ENCODE results near the gene KBTBD12.

KBTBD12 gene

GRCh38 chr3:127954640-127955039 lies 39.6 kb downstream of the KBTBD12 start:
- FAIRE-seq: no peak

GRCh38 chr3:127955728-127956127 lies 40.7 kb downstream of the KBTBD12 start:
- no peak for FAIRE-seq

GRCh38 chr3:127959041-127959440 lies 44.0 kb downstream of the KBTBD12 start:
- no peak for FAIRE-seq

- no peak for FAIRE-seq
Measured at GRCh38 chr3:127959873-127960272, 44.8 kb downstream of the KBTBD12 start.

- FAIRE-seq: no peak
Measured at GRCh38 chr3:127960421-127960965, 45.5 kb downstream of the KBTBD12 start.

- no peak for FAIRE-seq
Measured at GRCh38 chr3:127961124-127961523, 46.1 kb downstream of the KBTBD12 start.

- no peak for FAIRE-seq
Measured at GRCh38 chr3:127961963-127962362, 46.9 kb downstream of the KBTBD12 start.

GRCh38 chr3:127962937-127963336 lies 47.9 kb downstream of the KBTBD12 start:
- FAIRE-seq: no peak

- FAIRE-seq: no peak
Measured at GRCh38 chr3:127964053-127964452, 49.0 kb downstream of the KBTBD12 start.

GRCh38 chr3:127964816-127965215 lies 49.8 kb downstream of the KBTBD12 start:
- no peak for FAIRE-seq

- no peak for FAIRE-seq
Measured at GRCh38 chr3:127967316-127967715, 52.3 kb downstream of the KBTBD12 start.

GRCh38 chr3:127970966-127971592 lies 56.0 kb downstream of the KBTBD12 start:
- FAIRE-seq: no peak

- FAIRE-seq: no peak
Measured at GRCh38 chr3:127974226-127974625, 59.2 kb downstream of the KBTBD12 start.

- FAIRE-seq: no peak
Measured at GRCh38 chr3:127975153-127976029, 60.4 kb downstream of the KBTBD12 start.

GRCh38 chr3:127978636-127979035 lies 63.6 kb downstream of the KBTBD12 start:
- FAIRE-seq: no peak

GRCh38 chr3:127979473-127979872 lies 64.4 kb downstream of the KBTBD12 start:
- no peak for FAIRE-seq

GRCh38 chr3:127981097-127981496 lies 66.1 kb downstream of the KBTBD12 start:
- FAIRE-seq: no peak

- FAIRE-seq: no peak
Measured at GRCh38 chr3:127982155-127982554, 67.1 kb downstream of the KBTBD12 start.

- FAIRE-seq: no peak
Measured at GRCh38 chr3:127984241-127984975, 69.4 kb downstream of the KBTBD12 start.

GRCh38 chr3:127985216-127985615 lies 70.2 kb downstream of the KBTBD12 start:
- no peak for FAIRE-seq

- FAIRE-seq: no peak
Measured at GRCh38 chr3:127985655-127986225, 70.7 kb downstream of the KBTBD12 start.

- no peak for FAIRE-seq
Measured at GRCh38 chr3:127986803-127987202, 71.8 kb downstream of the KBTBD12 start.
